Mucosa of rectum (tissue), 2 donors: ENCODE measurements around the gene CASZ1.

ENCODE experiments used
- H3K27ac ChIP-seq, 2 donors: one replicate each; pipeline ENCODE4 v1.7.0; 2013; ENCODE audit warnings: inconsistent platforms in 2 of 2, low read depth in 2 of 2, low read length in 2 of 2
- H3K27me3 ChIP-seq, 2 donors: one replicate each; pipeline ENCODE4 v1.7.0; 2013; ENCODE audit warnings: low read length in 2 of 2; ENCODE audit not compliant: control insufficient read depth in 2 of 2, insufficient read depth in 2 of 2
- H3K36me3 ChIP-seq, 2 donors: one replicate each; pipeline ENCODE4 v1.7.0; 2013; ENCODE audit warnings: low read length in 2 of 2; ENCODE audit not compliant: control insufficient read depth in 2 of 2, insufficient read depth in 2 of 2
- H3K4me1 ChIP-seq, 2 donors: one replicate each; pipeline ENCODE4 v1.7.0; 2013; ENCODE audit warnings: low read length in 2 of 2, mild to moderate bottlenecking in 1 of 2; ENCODE audit not compliant: control insufficient read depth in 2 of 2, insufficient read depth in 2 of 2
- H3K4me3 ChIP-seq, 2 donors: one replicate each; pipeline ENCODE4 v1.7.0; 2013; ENCODE audit warnings: low read length in 2 of 2
- H3K9ac ChIP-seq, 2 donors: one replicate each; pipeline ENCODE4 v1.7.0; 2013; ENCODE audit warnings: low read length in 2 of 2, low read depth in 1 of 2, mild to moderate bottlenecking in 1 of 2
- H3K9me3 ChIP-seq, 2 donors: one replicate each; pipeline ENCODE4 v1.7.0; 2013; ENCODE audit warnings: low read length in 2 of 2; ENCODE audit not compliant: control insufficient read depth in 2 of 2
- donor health status: healthy.
- donor health status: Normal muscosa, but diverticular disease.

CASZ1 gene

GRCh38 chr1:10650556-10651388 is 145.7 kb downstream of the CASZ1 start:
- H3K36me3 ChIP-seq = peaks cover 21 to 31% of the 10 kb centered on the region in 2 donors
- H3K9ac ChIP-seq = no peak overlapping the region
- no peak overlapping the region for H3K27ac ChIP-seq
- no peaks in the 10 kb centered on the region for H3K27me3 ChIP-seq
- no peaks in the 10 kb centered on the region for H3K9me3 ChIP-seq
- no peak overlapping the region for H3K4me3 ChIP-seq
- H3K4me1 ChIP-seq = no peaks in the 10 kb centered on the region

- no peaks in the 10 kb centered on the region for H3K9me3 ChIP-seq
- H3K27me3 ChIP-seq = no peaks in the 10 kb centered on the region
- H3K4me3 ChIP-seq = no peak overlapping the region
- peaks cover 25 to 32% of the 10 kb centered on the region in 2 donors for H3K36me3 ChIP-seq
- no peak overlapping the region for H3K9ac ChIP-seq
- no peaks in the 10 kb centered on the region for H3K4me1 ChIP-seq
- no peak overlapping the region for H3K27ac ChIP-seq
Observed at GRCh38 chr1:10649517-10650201, 146.8 kb downstream of the CASZ1 start.

- no peak overlapping the region for H3K9ac ChIP-seq
- no peaks in the 10 kb centered on the region for H3K9me3 ChIP-seq
- H3K27me3 ChIP-seq = no peaks in the 10 kb centered on the region
- H3K4me1 ChIP-seq = no peaks in the 10 kb centered on the region
- H3K4me3 ChIP-seq = no peak overlapping the region
- no peak overlapping the region for H3K27ac ChIP-seq
- peaks cover 22 to 35% of the 10 kb centered on the region in 2 donors for H3K36me3 ChIP-seq
Observed at GRCh38 chr1:10648689-10649516, 147.5 kb downstream of the CASZ1 start.

GRCh38 chr1:10647414-10648170 is 148.9 kb downstream of the CASZ1 start:
- Histone ChIP-seq H3K27ac (no peak overlapping the region), H3K9ac (no peak overlapping the region), H3K27me3 (no peaks in the 10 kb centered on the region), H3K4me1 (no peaks in the 10 kb centered on the region), H3K4me3 (no peak overlapping the region), H3K9me3 (no peaks in the 10 kb centered on the region), H3K36me3 (peaks cover 25 to 32% of the 10 kb centered on the region in 2 donors)

- Histone ChIP-seq H3K27me3 (no peaks in the 10 kb centered on the region), H3K9me3 (no peaks in the 10 kb centered on the region), H3K4me3 (no peak overlapping the region), H3K36me3 (peaks cover 30 to 40% of the 10 kb centered on the region in 2 donors), H3K27ac (no peak overlapping the region), H3K9ac (no peak overlapping the region), H3K4me1 (no peaks in the 10 kb centered on the region)
Observed at GRCh38 chr1:10646347-10646861, 150.0 kb downstream of the CASZ1 start.

- no peaks in the 10 kb centered on the region for H3K4me1 ChIP-seq
- no peak overlapping the region for H3K27ac ChIP-seq
- no peaks in the 10 kb centered on the region for H3K9me3 ChIP-seq
- no peak overlapping the region for H3K4me3 ChIP-seq
- H3K9ac ChIP-seq = no peak overlapping the region
- no peaks in the 10 kb centered on the region for H3K27me3 ChIP-seq
- peaks cover 37 to 46% of the 10 kb centered on the region in 2 donors for H3K36me3 ChIP-seq
Observed at GRCh38 chr1:10644307-10645128, 151.9 kb downstream of the CASZ1 start.

GRCh38 chr1:10643607-10644306 is 152.7 kb downstream of the CASZ1 start:
- Histone ChIP-seq H3K4me1 (no peaks in the 10 kb centered on the region), H3K27me3 (no peaks in the 10 kb centered on the region), H3K4me3 (no peak overlapping the region), H3K9ac (no peak overlapping the region), H3K9me3 (no peaks in the 10 kb centered on the region), H3K27ac (no peak overlapping the region), H3K36me3 (peaks cover 37 to 49% of the 10 kb centered on the region in 2 donors)

GRCh38 chr1:10642403-10643080 is 153.9 kb downstream of the CASZ1 start:
- H3K27ac ChIP-seq = no peak overlapping the region
- H3K27me3 ChIP-seq = no peaks in the 10 kb centered on the region
- no peaks in the 10 kb centered on the region for H3K9me3 ChIP-seq
- H3K36me3 ChIP-seq = peaks cover 30 to 43% of the 10 kb centered on the region in 2 donors
- H3K4me1 ChIP-seq = no peaks in the 10 kb centered on the region
- no peak overlapping the region for H3K4me3 ChIP-seq
- H3K9ac ChIP-seq = no peak overlapping the region
